Measurements from ENCODE around the gene PALLD. TPM values are rescaled to one million over a fixed set of nuclear protein-coding genes. Genes with fewer than 3 reads are reported as not detected.

Gene PALLD
- total RNA-seq, 1 experiment from 2014 or later: 166 TPM

- no peak for TF ChIP-seq POLR2AphosphoS5 (IDR thresholded peaks at IDR 0.05; ENCODE audit: low read depth, low read length)
- TF ChIP-seq ZFX (IDR thresholded peaks at IDR 0.05): no peak
- TF ChIP-seq FOSL1 (IDR thresholded peaks at IDR 0.05; ENCODE audit: low read depth): no peak
- no peak for TF ChIP-seq EZH2 (IDR thresholded peaks at IDR 0.05)
- no peak for TF ChIP-seq EZH2phosphoT487 (IDR thresholded peaks at IDR 0.05; ENCODE audit: borderline replicate concordance)
- no peak for TF ChIP-seq CEBPB (IDR thresholded peaks at IDR 0.05; ENCODE audit: low read depth)
- no peak for TF ChIP-seq YY1 (IDR thresholded peaks at IDR 0.05; ENCODE audit: extremely low read depth, insufficient replicate concordance, low read depth, low read length)
- TF ChIP-seq ELF1 (IDR thresholded peaks at IDR 0.05; ENCODE audit: borderline replicate concordance, low read depth): no peak
- TF ChIP-seq SP1 (IDR thresholded peaks at IDR 0.05; ENCODE audit: low read depth): no peak
- Histone ChIP-seq H3K9me2 (ENCODE audit: insufficient read depth) (no peaks in the 10 kb centered on the region), H3K9me3 (ENCODE audit: control insufficient read depth in 1 of 2, insufficient read depth in 1 of 2, low read depth in 1 of 2, low read length in 2 of 2) (no peaks in the 10 kb centered on the region), H3K27me3 (ENCODE audit: insufficient read depth, low read length) (no peaks in the 10 kb centered on the region), H3K27ac (ENCODE audit: low read depth, low read length) (no peak overlapping the region), H3K36me3 (ENCODE audit: control insufficient read depth in 1 of 2, insufficient read depth in 2 of 2, low read length in 2 of 2) (peaks cover 0 to 15% of the 10 kb centered on the region in 2 experiments; a peak in 2 of 4 replicates), H3K9ac (ENCODE audit: low read length) (no peak overlapping the region), H3K4me2 (ENCODE audit: low read length) (no peak overlapping the region), H3K4me3 (replicated peaks in 1 of 2; ENCODE audit: low read depth in 1 of 2, low read length in 2 of 2) (no peak overlapping the region), H2AFZ (ENCODE audit: low read depth, low read length, poor library complexity, severe bottlenecking) (no peak overlapping the region), H3K4me1 (ENCODE audit: control insufficient read depth in 1 of 2, insufficient read depth in 2 of 2, low read length in 2 of 2) (no peaks in the 10 kb centered on the region), H3K79me2 (ENCODE audit: insufficient read depth, low read length) (no peaks in the 10 kb centered on the region), H4K20me1 (ENCODE audit: insufficient read depth) (no peaks in the 10 kb centered on the region)
- TSS peak; percentile 25 for BruUV-seq (replicated peaks)
- no peak for ATAC-seq
- ChIA-PET RAD21 (ENCODE audit: low non-redundant PET in 1 of 2, low total read pairs in 2 of 2, uncharacterized antibody in 2 of 2, unreplicated experiment in 2 of 2) (no interaction called here), CTCF (no interaction called here), POLR2A (no interaction called here)
- intact Hi-C loops (cut with micrococcal nuclease): no loop called here
- no peak for DNase-seq (ENCODE audit: low read depth, low spot score)
These were observed 194.9 kb downstream of the PALLD start for GRCh38 chr4:168691631-168692369.

GRCh38 chr4:168693750-168694490 lies 197.1 kb downstream of the PALLD start:
- no TSS peak for BruUV-seq (replicated peaks)
- intact Hi-C loops (cut with micrococcal nuclease): no loop called here
- Histone ChIP-seq H3K36me3 (ENCODE audit: control insufficient read depth in 1 of 2, insufficient read depth in 2 of 2, low read length in 2 of 2) (peaks cover 0 to 14% of the 10 kb centered on the region in 2 experiments; a peak in 2 of 4 replicates), H3K27me3 (ENCODE audit: insufficient read depth, low read length) (no peaks in the 10 kb centered on the region), H3K9me3 (ENCODE audit: control insufficient read depth in 1 of 2, insufficient read depth in 1 of 2, low read depth in 1 of 2, low read length in 2 of 2) (no peaks in the 10 kb centered on the region), H3K4me3 (replicated peaks in 1 of 2; ENCODE audit: low read depth in 1 of 2, low read length in 2 of 2) (no peak overlapping the region), H4K20me1 (ENCODE audit: insufficient read depth) (no peaks in the 10 kb centered on the region), H3K9ac (ENCODE audit: low read length) (no peak overlapping the region), H3K9me2 (ENCODE audit: insufficient read depth) (no peaks in the 10 kb centered on the region), H3K4me1 (ENCODE audit: control insufficient read depth in 1 of 2, insufficient read depth in 2 of 2, low read length in 2 of 2) (no peaks in the 10 kb centered on the region), H3K27ac (ENCODE audit: low read depth, low read length) (no peak overlapping the region), H3K4me2 (ENCODE audit: low read length) (no peak overlapping the region), H3K79me2 (ENCODE audit: insufficient read depth, low read length) (no peaks in the 10 kb centered on the region), H2AFZ (ENCODE audit: low read depth, low read length, poor library complexity, severe bottlenecking) (no peak overlapping the region)
- CTCF ChIA-PET: no interaction called here
- POLR2A ChIA-PET: no interaction called here
- RAD21 ChIA-PET (ENCODE audit: low non-redundant PET in 1 of 2, low total read pairs in 2 of 2, uncharacterized antibody in 2 of 2, unreplicated experiment in 2 of 2): no interaction called here
- DNase-seq (ENCODE audit: low read depth, low spot score) (no peak), ATAC-seq (no peak)
- no peak for TF ChIP-seq REST (IDR thresholded peaks at IDR 0.05; ENCODE audit: low read depth)
- TF ChIP-seq ZBTB33 (IDR thresholded peaks at IDR 0.05; ENCODE audit: extremely low read depth, insufficient replicate concordance, low read length): no peak
- TF ChIP-seq ZNF274 (IDR thresholded peaks at IDR 0.05; ENCODE audit: low read depth, low read length): no peak
- TF ChIP-seq CEBPB (IDR thresholded peaks at IDR 0.05; ENCODE audit: low read depth): no peak
- TF ChIP-seq SP1 (IDR thresholded peaks at IDR 0.05; ENCODE audit: low read depth): no peak
- TF ChIP-seq FOSL1 (IDR thresholded peaks at IDR 0.05; ENCODE audit: low read depth): no peak
- no peak for TF ChIP-seq POLR2AphosphoS5 (IDR thresholded peaks at IDR 0.05; ENCODE audit: low read depth, low read length)
